ENCODE data around the gene CDNF. TPM values are rescaled to one million over a fixed set of nuclear protein-coding genes. Genes with fewer than 3 reads are reported as not detected.
"Not testable (repeated sequence)": the region's sequence is repeated elsewhere in the genome, so short reads cannot be mapped to it uniquely, and the experiment has no call there.

The CDNF gene
- total RNA-seq, 2 experiments from 2014 or later: 1.6 to 1.8 TPM

- CTCF ChIA-PET; DNase-seq; POLR2A ChIA-PET; H3K27me3 Mint-ChIP-seq; H3K4me1 Mint-ChIP-seq (ENCODE audit: low read depth); H3K4me3 Mint-ChIP-seq; H3K27ac Mint-ChIP-seq; intact Hi-C loops (cut with micrococcal nuclease); H3K9me3 Mint-ChIP-seq: not testable (repeated sequence)
- H3K36me3 Mint-ChIP-seq: peaks cover 33% of the 10 kb centered on the region
These were observed 26.6 kb upstream of the CDNF start for GRCh38 chr10:14864466-14864865.

- intact Hi-C loops (cut with micrococcal nuclease): no loop called here
- DNase-seq: no peak
- no peaks in the 10 kb centered on the region for H3K4me1 Mint-ChIP-seq (ENCODE audit: low read depth)
- H3K36me3 Mint-ChIP-seq: peaks cover 35% of the 10 kb centered on the region
- CTCF ChIA-PET: no interaction called here
- no peaks in the 10 kb centered on the region for H3K9me3 Mint-ChIP-seq
- POLR2A ChIA-PET: no interaction called here
- H3K27me3 Mint-ChIP-seq: no peaks in the 10 kb centered on the region
- no peak overlapping the region for H3K4me3 Mint-ChIP-seq
- no peak overlapping the region for H3K27ac Mint-ChIP-seq
These were observed 23.0 kb upstream of the CDNF start for GRCh38 chr10:14860791-14861190.

- CTCF ChIA-PET: interaction anchor here (1.3 kb wide), 1 partner anchor 30 kb away, joined by 3 read pairs; no protein-coding TSS in a partner anchor
- Mint-ChIP-seq H3K9me3 (no peaks in the 10 kb centered on the region), H3K36me3 (peaks cover 37% of the 10 kb centered on the region), H3K27ac (no peak overlapping the region), H3K27me3 (no peaks in the 10 kb centered on the region), H3K4me1 (ENCODE audit: low read depth) (no peaks in the 10 kb centered on the region), H3K4me3 (no peak overlapping the region)
- POLR2A ChIA-PET: no interaction called here
- no peak for DNase-seq
- intact Hi-C loops (cut with micrococcal nuclease): no loop called here
These were observed 21.9 kb upstream of the CDNF start for GRCh38 chr10:14859775-14860174.

GRCh38 chr10:14859043-14859442 is 21.2 kb upstream of the CDNF start:
- Mint-ChIP-seq H3K27ac (no peak overlapping the region), H3K36me3 (peaks cover 39% of the 10 kb centered on the region), H3K9me3 (no peaks in the 10 kb centered on the region), H3K4me3 (no peak overlapping the region), H3K27me3 (no peaks in the 10 kb centered on the region), H3K4me1 (ENCODE audit: low read depth) (no peaks in the 10 kb centered on the region)
- CTCF ChIA-PET: interaction anchor here (1.3 kb wide), 1 partner anchor 31 kb away, joined by 3 read pairs; no protein-coding TSS in a partner anchor
- DNase-seq: no peak
- POLR2A ChIA-PET: no interaction called here
- intact Hi-C loops (cut with micrococcal nuclease): no loop called here

GRCh38 chr10:14858338-14858960 is 20.6 kb upstream of the CDNF start:
- no peaks in the 10 kb centered on the region for H3K4me1 Mint-ChIP-seq (ENCODE audit: low read depth)
- no peaks in the 10 kb centered on the region for H3K27me3 Mint-ChIP-seq
- H3K4me3 Mint-ChIP-seq: no peak overlapping the region
- intact Hi-C loops (cut with micrococcal nuclease): no loop called here
- H3K27ac Mint-ChIP-seq: no peak overlapping the region
- H3K36me3 Mint-ChIP-seq: peaks cover 37% of the 10 kb centered on the region
- ChIA-PET POLR2A (no interaction called here), CTCF (no interaction called here)
- no peak for DNase-seq
- no peaks in the 10 kb centered on the region for H3K9me3 Mint-ChIP-seq

- Mint-ChIP-seq H3K27me3 (no peaks in the 10 kb centered on the region), H3K27ac (no peak overlapping the region), H3K4me3 (no peak overlapping the region), H3K36me3 (peaks cover 43% of the 10 kb centered on the region), H3K9me3 (no peaks in the 10 kb centered on the region), H3K4me1 (ENCODE audit: low read depth) (no peaks in the 10 kb centered on the region)
- intact Hi-C loops (cut with micrococcal nuclease): no loop called here
- POLR2A ChIA-PET: no interaction called here
- CTCF ChIA-PET: interaction anchor here (1.0 kb wide), 1 partner anchor 16 kb away, joined by 3 read pairs; no protein-coding TSS in a partner anchor
- no peak for DNase-seq
These were observed 17.6 kb upstream of the CDNF start for GRCh38 chr10:14855453-14855852.

- intact Hi-C loops (cut with micrococcal nuclease): no loop called here
- no peaks in the 10 kb centered on the region for H3K4me1 Mint-ChIP-seq (ENCODE audit: low read depth)
- DNase-seq: no peak
- ChIA-PET POLR2A (no interaction called here), CTCF (no interaction called here)
- no peaks in the 10 kb centered on the region for H3K9me3 Mint-ChIP-seq
- no peaks in the 10 kb centered on the region for H3K27me3 Mint-ChIP-seq
- no peak overlapping the region for H3K4me3 Mint-ChIP-seq
- peaks cover 32% of the 10 kb centered on the region for H3K36me3 Mint-ChIP-seq
- H3K27ac Mint-ChIP-seq: no peak overlapping the region
These were observed 14.4 kb upstream of the CDNF start for GRCh38 chr10:14852236-14852635.

GRCh38 chr10:14844948-14845347 is 7.1 kb upstream of the CDNF start:
- Mint-ChIP-seq H3K4me3 (no peak overlapping the region), H3K36me3 (peaks cover 38% of the 10 kb centered on the region), H3K27ac (no peak overlapping the region), H3K27me3 (no peaks in the 10 kb centered on the region), H3K9me3 (no peaks in the 10 kb centered on the region), H3K4me1 (ENCODE audit: low read depth) (peaks cover 3% of the 10 kb centered on the region)
- intact Hi-C loops (cut with micrococcal nuclease): no loop called here
- ChIA-PET CTCF (interaction anchor here (1.4 kb wide), 1 partner anchor 308 kb away, joined by 3 read pairs; no protein-coding TSS in a partner anchor), POLR2A (no interaction called here)
- DNase-seq: no peak

- Mint-ChIP-seq H3K4me3 (no peak overlapping the region), H3K27me3 (no peaks in the 10 kb centered on the region), H3K9me3 (no peaks in the 10 kb centered on the region), H3K4me1 (ENCODE audit: low read depth) (peaks cover 13% of the 10 kb centered on the region), H3K36me3 (peaks cover 38% of the 10 kb centered on the region), H3K27ac (no peak overlapping the region)
- intact Hi-C loops (cut with micrococcal nuclease): no loop called here
- ChIA-PET CTCF (no interaction called here), POLR2A (interaction anchor here (0.9 kb wide), 1 partner anchor 34 kb away, joined by 6 read pairs; the partner anchor contains the start of gene SUV39H2)
- no peak for DNase-seq
These were observed 5.6 kb upstream of the CDNF start for GRCh38 chr10:14843327-14843988.

GRCh38 chr10:14840178-14840577 is 2.3 kb upstream of the CDNF start:
- ChIA-PET CTCF (no interaction called here), POLR2A (interaction anchor here (0.7 to 1.5 kb wide), 2 partner anchors 252 to 283 kb away, joined by 3 read pairs; no protein-coding TSS in a partner anchor)
- intact Hi-C loops (cut with micrococcal nuclease): no loop called here
- H3K4me1 Mint-ChIP-seq (ENCODE audit: low read depth): peaks cover 21% of the 10 kb centered on the region
- no peak overlapping the region for H3K27ac Mint-ChIP-seq
- H3K27me3 Mint-ChIP-seq: no peaks in the 10 kb centered on the region
- H3K36me3 Mint-ChIP-seq: peaks cover 38% of the 10 kb centered on the region
- peak overlapping the region; percentile 51 for H3K4me3 Mint-ChIP-seq
- no peak for DNase-seq
- H3K9me3 Mint-ChIP-seq: no peaks in the 10 kb centered on the region

- peaks cover 35% of the 10 kb centered on the region for H3K36me3 Mint-ChIP-seq
- H3K27ac Mint-ChIP-seq: peak overlapping the region; percentile 87
- H3K4me1 Mint-ChIP-seq (ENCODE audit: low read depth): peaks cover 21% of the 10 kb centered on the region
- intact Hi-C loops (cut with micrococcal nuclease): loop anchor here (2.0 to 5.0 kb wide), 2 partner anchors 278 to 342 kb away; no protein-coding TSS in a partner anchor
- ChIA-PET POLR2A (interaction anchor here (1.1 to 3.7 kb wide), 4 partner anchors 40 to 287 kb away, joined by 3 to 29 read pairs (median 12); partner anchors contain the start of gene SUV39H2), CTCF (interaction anchor here (1.3 to 2.0 kb wide), 2 partner anchors 279 to 302 kb away, joined by 3 to 7 read pairs; no protein-coding TSS in a partner anchor)
- H3K4me3 Mint-ChIP-seq: peak overlapping the region; percentile 93
- no peaks in the 10 kb centered on the region for H3K27me3 Mint-ChIP-seq
- H3K9me3 Mint-ChIP-seq: no peaks in the 10 kb centered on the region
- DNase-seq: peak; percentile 24
These were observed 1.5 kb upstream of the CDNF start for GRCh38 chr10:14839305-14839695.

GRCh38 chr10:14838582-14839304 is 906 bp upstream of the CDNF start:
- H3K36me3 Mint-ChIP-seq: peaks cover 32% of the 10 kb centered on the region
- intact Hi-C loops (cut with micrococcal nuclease): loop anchor here (1.0 to 5.0 kb wide), 7 partner anchors 40 to 653 kb away; partner anchors contain the start of genes DCLRE1C and SUV39H2
- peak; percentile 38 for DNase-seq
- peaks cover 21% of the 10 kb centered on the region for H3K4me1 Mint-ChIP-seq (ENCODE audit: low read depth)
- peak overlapping the region; percentile 94 for H3K27ac Mint-ChIP-seq
- H3K27me3 Mint-ChIP-seq: no peaks in the 10 kb centered on the region
- POLR2A ChIA-PET: interaction anchor here (1.0 to 3.7 kb wide), 13 partner anchors 32 to 653 kb away, joined by 3 to 29 read pairs (median 5); partner anchors contain the start of gene SUV39H2
- no peaks in the 10 kb centered on the region for H3K9me3 Mint-ChIP-seq
- H3K4me3 Mint-ChIP-seq: peak overlapping the region; percentile 93
- CTCF ChIA-PET: interaction anchor here (0.8 to 2.3 kb wide), 16 partner anchors 15 to 1022 kb away, joined by 3 to 19 read pairs (median 4); partner anchors contain the start of gene SUV39H2
